ENCODE data around the gene ERBB2. TPM values are rescaled to one million over a fixed set of nuclear protein-coding genes. Genes with fewer than 3 reads are reported as not detected.
A peak's percentile ranks its signal among the peaks of the same experiment; 100 is the strongest.

The ERBB2 gene
- total and polyA plus RNA-seq, 2 of the 8 experiments (the other 6 are each of a cell fraction or from before 2014, with no cell fraction given): 183 to 394 TPM

- no peak for TF ChIP-seq SP4 (IDR thresholded peaks at IDR 0.05; ENCODE audit: low read length)
- no peak for TF ChIP-seq CEBPB (IDR thresholded peaks at IDR 0.05; ENCODE audit: low read depth, low read length)
- TF ChIP-seq CBX5 (IDR thresholded peaks at IDR 0.05; ENCODE audit: low read depth, low read length): no peak
- no peak for TF ChIP-seq RBBP5 (IDR thresholded peaks at IDR 0.05; ENCODE audit: borderline replicate concordance, low read depth, low read length)
- peak; percentile 12 for TF ChIP-seq MAX (IDR thresholded peaks at IDR 0.05)
- TF ChIP-seq, protein P1, sequence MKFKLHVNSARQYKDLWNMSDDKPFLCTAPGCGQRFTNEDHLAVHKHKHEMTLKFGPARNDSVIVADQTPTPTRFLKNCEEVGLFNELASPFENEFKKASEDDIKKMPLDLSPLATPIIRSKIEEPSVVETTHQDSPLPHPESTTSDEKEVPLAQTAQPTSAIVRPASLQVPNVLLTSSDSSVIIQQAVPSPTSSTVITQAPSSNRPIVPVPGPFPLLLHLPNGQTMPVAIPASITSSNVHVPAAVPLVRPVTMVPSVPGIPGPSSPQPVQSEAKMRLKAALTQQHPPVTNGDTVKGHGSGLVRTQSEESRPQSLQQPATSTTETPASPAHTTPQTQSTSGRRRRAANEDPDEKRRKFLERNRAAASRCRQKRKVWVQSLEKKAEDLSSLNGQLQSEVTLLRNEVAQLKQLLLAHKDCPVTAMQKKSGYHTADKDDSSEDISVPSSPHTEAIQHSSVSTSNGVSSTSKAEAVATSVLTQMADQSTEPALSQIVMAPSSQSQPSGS (IDR thresholded peaks at IDR 0.05; ENCODE audit: low read length): no peak
- no peak for TF ChIP-seq GTF2F1 (IDR thresholded peaks at IDR 0.05; ENCODE audit: borderline replicate concordance, low read depth, low read length)
- TF ChIP-seq YY1 (IDR thresholded peaks at IDR 0.05; ENCODE audit: low read depth, low read length): no peak
- TF ChIP-seq RXRA (IDR thresholded peaks at IDR 0.05; ENCODE audit: insufficient read depth, low read depth, low read length): no peak
- TF ChIP-seq KDM4A (IDR thresholded peaks at IDR 0.05; ENCODE audit: low read depth, low read length, severe bottlenecking): no peak
- no peak for TF ChIP-seq RFX5 (IDR thresholded peaks at IDR 0.05; ENCODE audit: borderline replicate concordance, low read depth, low read length)
- no peak for TF ChIP-seq KDM1A (IDR thresholded peaks at IDR 0.05; ENCODE audit: borderline replicate concordance, low read length)
- TF ChIP-seq CREB1 (IDR thresholded peaks at IDR 0.05): 0 out of 2 replicates have a peak, but pooled peaks have one; percentile 23
- peak; percentile 7; the same call in 1 of the 2 replicates for TF ChIP-seq TBP (IDR thresholded peaks at IDR 0.05; ENCODE audit: low read depth, low read length)
- no peak for TF ChIP-seq TAF7 (optimal IDR thresholded peaks at IDR 0.05; ENCODE audit: borderline replicate concordance, low read depth, low read length)
- TF ChIP-seq BCL11A (IDR thresholded peaks at IDR 0.05; ENCODE audit: low read depth in 2 of 2, low read length in 2 of 2): no peak
- TF ChIP-seq RNF2 (IDR thresholded peaks at IDR 0.05; ENCODE audit: borderline replicate concordance, low read depth, low read length, missing control alignments, poor library complexity, severe bottlenecking): no peak
- peak; percentile 42; the same call in 1 of the 2 replicates for TF ChIP-seq POLR2AphosphoS5 (IDR thresholded peaks at IDR 0.05; ENCODE audit: low read depth, low read length)
- no peak for TF ChIP-seq JUN (IDR thresholded peaks at IDR 0.05; ENCODE audit: low read depth, low read length)
- TF ChIP-seq EP300 (IDR thresholded peaks at IDR 0.05; ENCODE audit: borderline replicate concordance in 1 of 2, low read depth in 2 of 2, low read length in 2 of 2): no peak
- 0 out of 4 replicates have a peak, but pooled peaks of 1 of the 2 experiments have one; percentile 70 for TF ChIP-seq HDAC2 (IDR thresholded peaks at IDR 0.05; ENCODE audit: borderline replicate concordance in 1 of 2, low read depth in 2 of 2, low read length in 2 of 2)
Observed at GRCh38 chr17:39738983-39739884, 39.4 kb downstream of the ERBB2 start (continued).
